Activated T-helper 9 cell treated with anti-CD3 and anti-CD28 coated beads, Interleukin-2, amount 50 U/mL, for 16 hours (primary cell): ENCODE data around the gene TCF4.

Source experiments
- DNase-seq: peaks from one replicate; pipeline ENCODE4 v3.0.0-alpha.2; 2020; ENCODE audit warnings: low read depth

The TCF4 gene

DNA sequence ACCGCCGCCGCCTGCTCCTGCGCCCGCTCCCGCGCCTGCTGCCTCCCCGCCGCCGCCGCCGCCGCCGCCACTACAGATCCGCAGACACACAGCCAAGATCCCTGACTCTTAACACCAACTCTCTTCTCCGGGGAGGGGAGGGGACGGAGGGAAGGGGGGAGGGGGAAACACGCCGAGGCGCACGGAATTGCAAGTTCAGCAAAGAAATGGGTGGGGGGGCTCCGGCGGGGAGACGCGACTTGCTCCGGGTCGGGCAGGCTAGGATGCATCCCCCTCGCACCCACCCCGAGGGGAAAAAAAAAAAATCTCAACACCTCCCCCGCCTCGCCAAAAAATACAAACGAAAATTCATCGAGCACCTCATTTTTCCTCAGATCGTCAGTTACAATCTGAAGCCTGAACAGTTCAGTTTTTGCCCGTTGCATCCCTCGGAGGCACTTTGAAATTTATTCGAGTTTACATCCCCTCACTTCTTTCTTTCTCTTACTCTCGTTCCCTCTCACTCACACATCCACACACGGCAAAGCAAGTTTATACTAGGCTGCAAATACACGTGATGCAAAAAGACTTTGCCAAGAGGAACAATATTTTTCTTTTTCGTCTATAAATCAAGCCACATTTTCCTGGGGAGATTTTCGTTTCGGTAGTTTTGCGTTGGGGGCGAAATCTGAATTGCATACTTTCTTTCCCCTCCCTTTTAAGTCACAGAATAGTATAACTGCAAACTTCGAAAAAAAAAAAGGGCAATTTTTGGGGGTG is at the start of gene TCF4:
TCF4 (minus strand) TSS at position 82 of the 759 bp plus-strand sequence. CDS start 1,076 bp downstream, outside the sequence.
- DNase-seq: no peak

DNA sequence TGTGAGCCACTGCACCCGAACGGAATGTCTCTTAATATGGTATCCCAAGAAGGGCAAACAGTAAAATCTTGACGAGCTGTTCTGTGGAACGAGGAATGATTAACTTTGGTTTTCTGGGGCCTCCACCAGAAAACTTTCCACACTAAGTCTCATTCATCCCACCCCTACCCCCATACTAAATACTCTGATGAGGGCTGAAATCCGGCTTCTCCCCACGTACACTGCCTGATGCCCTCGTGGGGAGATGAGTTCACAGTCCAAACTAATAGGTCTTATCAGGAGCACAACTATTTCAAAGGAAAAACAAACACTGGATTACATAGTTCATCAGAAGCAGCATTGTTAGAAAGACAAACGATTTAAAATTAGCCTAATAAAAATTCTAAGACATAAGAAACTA is 49.2 kb upstream of the TCF4 start:
- no peak for DNase-seq

DNA sequence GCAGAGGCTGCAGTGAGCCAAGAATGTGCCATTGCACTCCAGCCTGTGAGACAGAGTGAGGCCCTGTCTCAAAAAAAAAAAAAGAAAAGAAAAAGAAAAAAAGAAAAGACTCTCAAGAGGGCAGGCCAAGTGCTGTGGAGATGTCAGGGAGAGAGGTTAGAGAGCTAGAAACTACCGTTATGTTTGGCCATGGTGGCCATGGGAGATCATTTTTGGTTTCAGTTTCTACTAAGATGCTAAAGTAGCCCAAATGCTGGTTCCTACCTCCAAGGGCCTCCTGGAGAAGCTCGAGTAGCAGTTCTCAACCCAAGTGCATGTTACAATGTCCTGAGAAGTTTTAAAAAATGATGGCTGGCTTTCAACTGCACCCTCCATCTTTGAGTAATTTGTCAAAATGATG is 47.4 kb upstream of the TCF4 start:
- no peak for DNase-seq

DNA sequence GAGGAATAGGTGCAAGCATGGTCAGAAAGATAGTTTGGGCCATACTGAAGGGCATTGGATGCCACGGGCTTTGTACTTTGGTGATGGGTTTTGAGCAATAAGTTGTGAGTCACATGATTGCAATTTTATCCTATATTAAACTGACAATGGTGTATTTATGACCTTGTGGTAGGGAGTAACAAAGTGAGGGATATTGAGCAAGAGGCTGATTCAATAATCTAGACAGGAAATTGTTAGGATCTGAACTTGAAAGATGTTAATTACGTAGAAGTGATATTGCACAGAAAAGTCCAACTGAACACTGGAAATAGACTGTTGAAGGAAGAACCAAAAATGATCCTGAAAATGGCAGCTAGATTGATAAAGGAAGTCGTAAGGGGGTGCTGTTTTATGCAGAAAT is 46.6 kb upstream of the TCF4 start:
- DNase-seq: no peak

DNA sequence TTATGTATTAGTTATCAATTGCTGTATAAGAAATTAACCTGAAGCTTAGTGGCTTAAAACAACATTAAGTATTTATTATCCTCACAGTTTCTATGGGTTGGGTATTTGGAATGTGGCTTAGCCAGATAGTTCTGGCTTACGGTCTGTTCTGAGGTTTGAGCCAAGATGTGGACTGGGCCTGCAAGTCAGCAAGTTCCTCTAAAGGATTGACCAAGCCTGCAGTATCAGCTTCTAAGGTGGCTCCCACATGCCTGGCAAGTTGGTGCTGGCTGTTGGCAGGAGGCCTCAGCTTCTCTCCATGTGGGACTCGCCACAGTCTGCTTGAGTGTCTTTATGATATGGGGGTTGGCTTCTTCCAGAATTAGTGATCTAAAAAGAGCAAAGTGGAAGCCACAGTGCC is 45.0 kb upstream of the TCF4 start:
- DNase-seq: no peak

DNA sequence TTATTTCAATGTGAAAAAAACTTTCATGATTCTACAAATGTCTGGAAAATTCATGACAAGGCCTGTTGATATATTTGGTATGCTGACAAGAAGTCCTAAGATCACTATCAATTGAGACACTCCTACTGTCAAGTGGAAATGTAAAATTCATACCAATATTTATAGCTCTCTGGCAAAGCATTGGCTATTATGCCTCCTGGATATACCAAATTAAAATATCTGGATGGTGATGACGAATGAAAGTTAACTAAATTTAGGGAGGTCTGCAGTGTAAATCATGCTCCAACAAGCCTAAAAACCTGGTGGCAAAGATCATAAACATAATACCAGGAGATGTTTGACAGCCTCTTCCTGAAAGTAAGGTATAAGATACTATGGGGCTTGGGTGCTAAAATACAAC is 41.1 kb upstream of the TCF4 start:
- no peak for DNase-seq

DNA sequence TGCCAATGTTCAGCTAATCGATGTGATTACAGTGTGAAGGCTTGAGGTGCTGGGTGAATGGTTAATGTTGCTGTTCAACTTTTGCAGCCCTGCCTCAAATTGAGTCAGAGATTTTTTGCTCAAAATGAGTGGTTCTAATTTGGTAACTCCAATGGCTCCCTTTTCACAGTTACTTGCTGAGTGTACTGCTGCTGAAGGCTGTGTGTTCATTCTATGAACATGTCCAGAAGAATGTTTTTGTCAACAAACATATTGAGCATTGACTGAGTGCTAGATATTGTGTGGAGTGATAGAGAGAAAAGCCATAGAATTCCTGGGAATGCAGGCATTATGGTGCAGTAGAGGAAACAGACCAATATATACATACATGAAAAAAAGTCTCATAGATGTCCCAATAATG is 39.0 kb upstream of the TCF4 start:
- no peak for DNase-seq

DNA sequence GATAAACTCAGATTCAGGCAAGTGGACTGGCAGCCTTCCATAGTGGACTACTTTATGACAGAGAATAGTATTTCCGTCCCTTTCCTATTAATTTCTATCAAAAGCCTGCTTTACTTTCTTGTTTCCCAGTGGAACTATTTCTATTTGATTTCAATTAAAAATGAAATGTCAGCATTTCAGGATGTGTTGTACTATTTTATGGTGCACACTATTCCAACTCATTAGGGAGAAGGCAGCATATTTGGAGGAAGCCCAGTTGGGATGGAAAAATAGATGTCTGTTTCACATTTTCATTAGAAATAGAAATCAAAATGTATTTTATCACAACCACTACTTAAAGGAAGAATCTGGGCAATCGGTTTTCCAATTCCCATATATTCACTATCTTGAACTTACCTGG is 37.9 kb upstream of the TCF4 start:
- no peak for DNase-seq

DNA sequence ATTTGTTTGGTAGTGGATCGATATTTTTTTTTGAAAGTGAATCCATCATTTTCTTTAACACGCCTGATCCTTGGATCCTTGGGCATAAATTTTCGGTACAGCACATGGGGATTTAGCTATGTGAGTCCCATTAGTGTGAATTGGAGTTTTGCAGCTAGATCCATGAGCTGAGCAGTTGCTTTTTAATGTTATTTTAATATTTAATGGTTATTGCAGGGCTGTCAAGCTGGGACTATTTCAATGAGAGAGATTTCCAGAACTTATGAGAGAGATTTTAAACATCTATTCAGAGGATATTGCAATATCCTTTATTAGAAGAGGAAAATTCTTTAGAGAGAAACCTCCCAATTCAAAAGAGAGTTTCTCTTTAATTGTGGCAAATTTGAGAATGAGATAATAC is 35.6 kb upstream of the TCF4 start:
- no peak for DNase-seq

DNA sequence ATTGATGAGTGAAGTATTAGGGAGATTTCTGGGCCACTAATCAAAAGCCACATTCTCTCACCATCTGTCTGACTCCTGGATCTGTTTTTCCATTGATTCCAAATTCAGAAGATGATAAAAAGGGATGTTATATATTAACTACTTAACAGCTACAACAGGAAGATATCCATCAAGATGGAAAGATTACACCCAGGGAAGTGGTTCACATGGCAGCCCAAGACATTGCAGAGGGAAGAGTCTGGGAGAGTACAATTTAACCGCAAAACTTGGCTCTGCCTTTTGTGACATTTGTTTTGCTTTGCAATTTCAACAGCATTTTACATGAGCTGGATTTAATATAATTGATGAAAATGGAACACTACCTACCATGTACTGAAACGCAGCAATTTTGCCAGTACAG is 22.5 kb upstream of the TCF4 start:
- no peak for DNase-seq

DNA sequence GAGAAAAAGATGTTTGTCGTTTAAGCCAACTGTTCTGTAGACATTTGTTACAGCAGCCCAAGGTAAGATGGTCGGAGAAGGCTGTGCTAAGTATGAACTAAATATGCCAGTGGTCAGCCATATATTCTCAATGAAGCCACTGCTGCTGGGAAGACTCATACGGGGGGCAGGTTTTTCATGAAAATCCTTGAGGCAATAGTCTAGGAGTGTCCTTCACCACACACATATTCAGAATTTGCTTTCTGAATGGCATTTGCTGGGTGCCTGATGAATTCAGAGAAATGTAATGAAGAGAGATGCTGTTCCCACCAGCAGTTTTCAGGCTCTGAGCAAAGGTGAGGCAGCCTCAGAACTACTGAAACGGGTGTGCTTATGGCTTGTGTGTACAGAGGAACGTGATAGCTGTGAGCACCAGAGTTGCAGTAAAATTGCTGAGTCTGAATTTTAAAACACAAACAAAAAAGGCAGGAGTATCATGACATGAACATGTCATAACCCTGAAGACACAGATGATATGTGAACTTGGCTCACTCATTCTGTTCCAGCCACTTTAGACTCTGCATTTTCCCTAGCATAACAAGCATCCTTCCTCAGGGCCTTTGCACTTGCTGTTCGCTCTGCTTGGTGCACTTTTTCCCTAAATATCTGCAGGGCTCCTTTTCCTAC is 21.3 kb upstream of the TCF4 start:
- DNase-seq: no peak

DNA sequence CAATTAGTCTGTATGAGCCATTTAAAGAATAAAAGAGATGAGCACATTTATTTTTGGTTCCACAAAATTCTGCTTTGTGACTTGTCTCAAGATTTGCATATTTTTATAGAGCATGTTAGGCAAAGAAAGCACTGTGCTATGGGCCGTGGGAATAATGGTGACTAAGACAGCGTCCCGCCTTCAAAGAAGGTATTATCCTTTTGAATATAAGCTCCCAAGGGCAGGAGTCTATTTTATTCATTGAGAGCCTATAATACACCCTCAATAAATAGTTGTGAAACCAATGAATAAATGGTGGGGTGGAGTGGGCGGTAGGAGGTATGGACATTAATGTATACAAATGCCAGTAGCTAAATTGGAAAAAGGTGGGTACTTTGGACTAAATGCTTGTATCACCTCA is 20.5 kb upstream of the TCF4 start:
- no peak for DNase-seq

DNA sequence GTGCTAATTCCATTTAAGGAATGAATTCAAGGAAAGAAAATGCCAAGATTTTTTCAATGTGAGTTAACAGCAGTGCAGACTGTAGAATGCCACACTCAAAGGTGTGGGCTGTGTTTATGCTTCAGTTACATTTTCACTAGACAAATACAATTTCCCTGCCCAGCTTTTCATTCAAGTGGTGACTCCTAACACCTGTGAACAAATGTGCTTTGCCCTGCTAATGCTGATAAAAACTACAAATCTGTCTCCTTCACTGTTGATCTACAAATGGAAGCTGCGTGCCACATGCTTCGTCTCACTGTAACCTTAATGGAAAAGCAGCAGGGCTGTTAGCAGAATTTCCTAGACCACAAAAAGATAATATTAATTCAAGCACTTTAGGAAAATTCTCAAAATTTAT is 19.8 kb upstream of the TCF4 start:
- DNase-seq: no peak

DNA sequence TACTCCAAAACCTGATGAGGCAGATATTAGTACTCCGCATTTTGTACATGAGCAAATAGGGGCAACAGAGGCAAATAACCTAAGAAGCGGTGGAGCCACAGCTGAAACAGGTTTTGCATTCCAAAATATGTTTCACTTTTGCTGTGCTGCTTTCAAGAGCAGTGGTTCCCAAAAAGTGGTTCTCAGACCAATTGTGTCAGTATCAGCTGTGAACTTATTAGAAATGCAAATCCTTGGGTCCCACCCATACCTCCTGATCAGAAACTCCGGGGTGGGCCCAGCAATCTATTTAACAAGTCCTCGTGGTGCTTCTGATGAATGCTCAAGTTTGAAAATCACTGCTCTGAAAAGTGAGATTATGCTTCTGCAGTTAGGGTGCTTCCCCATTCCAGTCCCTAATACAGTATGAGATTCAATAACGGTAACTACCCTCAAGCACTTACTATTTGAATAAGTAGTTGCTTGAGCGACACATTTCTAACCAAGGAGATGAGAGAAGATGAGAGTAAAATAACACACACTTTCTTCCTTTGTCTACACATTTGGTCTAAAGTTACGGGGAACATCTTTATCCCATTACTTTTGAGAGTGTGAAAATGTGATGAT is 17.8 kb upstream of the TCF4 start:
- DNase-seq: no peak

DNA sequence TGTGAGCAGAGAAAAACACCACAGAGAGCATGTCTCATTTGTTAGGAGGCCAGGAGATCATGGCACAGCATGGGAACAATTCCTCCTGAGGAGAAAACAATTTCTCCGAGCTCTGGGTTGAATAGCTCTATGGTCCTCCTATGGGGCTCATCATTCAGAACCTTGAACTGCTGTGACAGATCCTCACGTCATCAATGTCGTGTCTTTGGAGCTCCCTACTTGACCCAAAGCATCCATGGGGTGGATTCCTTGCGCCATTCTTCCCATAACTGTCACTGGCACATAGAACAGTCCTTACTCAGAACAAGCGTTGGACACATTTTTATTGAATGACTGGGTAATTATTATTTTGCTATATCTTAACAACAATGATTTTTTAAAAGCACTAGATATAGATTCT is 15.8 kb upstream of the TCF4 start:
- no peak for DNase-seq

DNA sequence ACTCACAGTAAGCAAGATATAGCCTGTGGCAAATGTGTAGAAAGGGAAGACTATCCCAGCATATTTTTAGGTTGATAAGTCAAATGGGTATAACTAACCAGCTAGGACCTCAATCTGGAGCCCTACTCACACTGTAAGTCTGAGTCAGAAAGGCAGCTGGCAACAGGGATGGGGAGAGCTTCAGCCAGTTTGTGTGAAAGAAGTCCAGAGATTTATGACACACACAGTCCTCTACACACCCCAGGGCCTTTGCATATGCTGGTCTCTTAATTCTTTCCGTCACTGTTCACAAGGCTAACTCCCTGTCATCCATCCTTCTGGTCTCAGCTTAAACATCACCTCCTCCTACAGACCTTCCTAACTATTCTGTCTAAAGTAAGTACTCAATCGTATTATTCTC is 5.9 kb upstream of the TCF4 start:
- DNase-seq: no peak

DNA sequence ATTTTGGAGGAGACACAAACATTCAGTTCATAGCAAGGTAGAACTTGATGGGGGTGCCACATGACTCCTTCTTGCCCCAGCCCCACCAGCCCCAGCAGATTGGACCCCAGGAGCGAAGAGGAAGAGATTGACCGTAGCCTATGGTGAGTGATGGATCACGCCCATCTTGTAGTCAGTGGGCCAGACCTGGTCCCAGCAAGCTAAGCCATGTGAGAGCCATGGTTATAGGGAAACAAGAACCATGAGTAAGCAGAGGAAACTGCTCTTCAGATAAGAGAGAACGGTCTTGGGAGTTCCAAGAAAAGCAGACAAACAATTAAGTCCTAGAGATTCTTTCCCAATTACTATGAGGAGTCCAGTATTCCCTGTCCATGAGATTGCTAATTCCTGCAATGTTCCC is 4.6 kb upstream of the TCF4 start:
- no peak for DNase-seq

DNA sequence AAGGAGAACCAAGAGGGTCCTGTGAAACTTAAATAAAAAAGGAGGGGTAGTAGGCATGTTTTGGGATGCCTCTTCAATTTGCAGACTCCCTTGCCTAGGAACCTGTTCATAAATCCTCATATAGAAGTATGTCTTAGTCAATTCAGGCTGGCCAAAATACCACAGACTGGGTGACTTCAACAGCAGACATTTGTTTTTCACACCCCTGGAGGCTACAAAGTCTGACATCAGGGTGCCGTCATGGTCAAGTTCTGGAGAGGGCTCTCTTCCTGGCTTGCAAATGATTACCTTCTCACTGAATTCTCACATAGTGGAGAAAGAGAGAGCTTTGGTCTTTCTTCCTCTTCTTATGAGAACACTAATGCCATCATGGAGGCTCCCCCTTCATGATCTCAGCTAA is 4.1 kb upstream of the TCF4 start:
- no peak for DNase-seq

DNA sequence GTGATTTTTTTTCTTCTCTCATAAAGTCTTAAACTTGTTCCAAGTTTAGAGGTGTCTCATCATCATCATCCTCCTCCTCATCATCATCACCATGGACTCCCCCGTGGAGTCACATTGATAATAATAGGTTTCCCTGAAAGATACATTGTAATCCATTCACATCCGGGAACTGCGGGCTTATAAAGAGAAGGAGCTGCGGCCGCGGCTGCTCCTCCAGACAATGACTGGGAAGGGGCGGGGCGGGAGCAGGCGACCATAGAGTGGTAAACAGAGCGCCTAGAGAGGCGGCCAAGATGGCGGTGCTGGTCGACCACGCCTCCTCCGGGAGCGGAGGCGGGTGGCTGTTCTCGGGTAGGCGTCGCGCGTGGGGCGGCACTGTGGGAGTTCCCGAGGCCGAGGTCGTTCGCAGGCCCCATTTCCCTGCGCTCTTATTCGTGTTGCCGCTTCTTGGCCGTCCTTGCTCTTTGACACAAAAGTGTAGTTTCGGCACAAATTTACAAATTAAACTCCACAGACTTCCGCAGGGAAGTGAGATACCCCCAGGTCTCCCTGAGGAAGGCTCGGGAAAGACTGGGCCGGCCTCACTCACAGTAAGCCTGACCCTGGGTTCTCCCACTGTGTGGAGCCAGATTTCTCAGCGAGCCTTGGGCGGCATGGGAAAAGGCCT is 1.8 kb upstream of the TCF4 start:
- no peak for DNase-seq

DNA sequence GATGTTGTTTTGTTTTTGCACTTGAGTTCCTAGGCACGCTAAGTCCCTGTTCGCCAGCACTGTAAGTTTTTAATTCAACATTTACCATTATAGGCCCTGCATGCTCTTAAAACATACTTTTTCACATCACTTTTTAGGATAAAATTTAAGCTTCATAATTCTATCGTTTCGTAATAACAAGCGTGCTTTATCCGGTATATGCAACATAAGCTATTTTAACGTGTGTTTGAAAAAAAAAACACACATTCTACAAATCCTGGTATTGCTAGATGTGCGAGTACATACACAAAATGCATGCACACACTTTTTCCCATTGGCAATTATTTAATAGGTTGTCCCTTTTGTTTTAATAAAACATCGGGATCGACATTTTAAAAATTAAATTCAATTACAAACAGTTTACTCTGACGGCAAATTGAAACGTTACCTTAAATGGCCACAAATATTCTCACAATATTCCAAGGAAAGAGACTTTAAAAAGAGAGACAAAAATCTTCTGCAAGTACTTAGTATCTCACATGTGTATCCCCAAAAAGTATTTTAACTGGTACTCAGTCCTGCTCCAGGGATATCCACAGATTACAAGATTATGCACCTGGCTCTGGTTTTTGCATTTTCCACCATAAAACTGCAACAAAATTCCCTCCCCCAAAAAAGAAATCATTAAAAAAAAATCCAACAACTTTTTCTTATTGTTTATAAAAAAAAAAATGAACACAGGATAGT is 1.0 kb upstream of the TCF4 start:
- no peak for DNase-seq

DNA sequence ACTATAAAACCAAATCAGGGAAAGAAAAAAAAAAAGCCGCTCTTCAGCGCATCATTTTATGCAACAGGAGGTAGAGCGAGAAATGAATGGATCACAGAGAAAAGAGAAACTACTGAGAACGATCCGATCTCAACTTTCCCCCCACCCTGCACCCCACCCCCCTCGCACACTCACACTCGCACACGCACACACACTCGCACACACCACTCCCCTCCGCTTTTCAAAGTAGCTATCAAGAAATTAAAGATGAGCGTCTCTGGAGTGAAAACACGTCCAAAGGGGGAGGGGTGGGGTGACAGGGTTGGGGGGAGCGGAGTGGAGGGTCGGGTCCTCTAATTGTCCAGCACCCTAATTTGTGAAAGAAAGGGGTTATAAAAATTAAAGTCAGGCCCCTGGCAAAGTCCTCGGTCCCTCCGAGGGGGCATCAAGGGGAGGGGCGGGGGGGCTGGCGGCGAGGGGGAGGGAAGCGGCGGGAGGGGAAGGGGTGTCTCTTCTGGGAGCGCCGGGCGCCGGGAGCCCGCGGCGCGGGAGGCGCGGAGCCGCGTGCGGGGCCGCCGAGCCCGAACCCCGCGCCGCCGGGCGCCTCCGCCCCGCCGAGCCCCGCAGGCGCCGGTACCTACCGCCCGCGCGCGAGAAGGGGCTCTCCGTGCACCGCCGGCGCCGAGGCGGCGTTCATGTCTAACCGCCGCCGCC is 428 bp downstream of the TCF4 start:
- no peak for DNase-seq
